NCI-H2107 treated with DMSO at 0.1 percent for 48 hours (cell line): ENCODE measurements around the gene PTPRN2.
"Not testable (repeated sequence)": the region's sequence is repeated elsewhere in the genome, so short reads cannot be mapped to it uniquely, and the experiment has no call there.

Source experiments
- DNase-seq: peaks from one replicate; lab custom pipeline; 2025; ENCODE audit not compliant: unreplicated experiment; lab: John Stamatoyannopoulos, UW

The PTPRN2 gene

GRCh38 chr7:157577061-157577460 is 1010.6 kb downstream of the PTPRN2 start:
- DNase-seq = no peak

DNA sequence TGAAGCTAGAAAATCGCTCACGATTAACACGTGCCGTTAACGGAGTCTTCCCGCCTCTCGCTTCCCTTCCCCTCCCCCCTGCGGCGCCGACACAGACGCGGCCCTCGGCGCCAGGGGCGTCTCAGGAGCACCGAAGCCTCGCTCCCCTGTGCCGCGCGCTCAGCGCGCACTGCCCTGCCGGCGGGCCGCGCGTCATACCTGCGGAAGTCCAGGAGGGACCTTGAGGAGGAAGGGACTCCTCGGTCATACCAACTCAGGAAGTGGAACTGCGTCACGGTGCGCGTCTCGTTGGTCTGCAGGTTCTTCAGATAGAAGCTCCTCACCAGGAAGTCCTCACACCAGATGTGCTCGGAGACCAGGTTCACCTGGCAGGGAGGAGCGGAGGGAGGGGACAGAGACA is 1011.2 kb downstream of the PTPRN2 start:
- DNase-seq = no peak

- no peak for DNase-seq
Observed at GRCh38 chr7:157575777-157576176, 1011.8 kb downstream of the PTPRN2 start.

DNA sequence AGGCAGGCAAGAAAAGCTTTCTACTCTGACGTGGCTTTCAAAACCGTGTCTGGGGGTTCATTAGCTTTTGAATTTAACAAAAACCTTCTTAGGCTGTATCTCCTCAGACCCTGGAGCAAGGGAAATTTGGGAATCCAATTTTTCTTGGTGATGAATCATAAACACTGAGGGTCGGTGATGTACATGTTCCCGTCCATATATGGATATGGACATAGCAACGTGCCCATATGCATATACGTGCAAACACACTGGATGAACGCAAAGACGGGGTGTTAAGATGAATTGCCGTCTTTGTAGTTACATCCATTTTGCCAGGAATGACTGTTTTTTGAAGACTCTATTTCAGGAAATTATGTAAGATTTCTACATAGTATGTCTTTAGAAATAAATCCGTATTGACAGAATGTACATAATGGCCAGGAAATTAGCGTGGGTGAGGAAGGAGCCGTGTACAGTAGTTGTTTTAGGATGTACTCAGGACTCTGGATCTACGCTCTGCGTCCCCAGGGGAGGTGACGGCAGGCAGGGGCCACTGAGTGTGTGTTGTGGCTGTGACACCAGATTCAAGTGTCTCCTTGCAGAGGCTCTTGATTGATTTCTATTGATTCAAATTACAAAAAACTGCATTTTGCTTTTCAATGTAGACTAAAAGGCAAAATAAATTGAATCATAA is 1012.6 kb downstream of the PTPRN2 start:
- DNase-seq = no peak

DNA sequence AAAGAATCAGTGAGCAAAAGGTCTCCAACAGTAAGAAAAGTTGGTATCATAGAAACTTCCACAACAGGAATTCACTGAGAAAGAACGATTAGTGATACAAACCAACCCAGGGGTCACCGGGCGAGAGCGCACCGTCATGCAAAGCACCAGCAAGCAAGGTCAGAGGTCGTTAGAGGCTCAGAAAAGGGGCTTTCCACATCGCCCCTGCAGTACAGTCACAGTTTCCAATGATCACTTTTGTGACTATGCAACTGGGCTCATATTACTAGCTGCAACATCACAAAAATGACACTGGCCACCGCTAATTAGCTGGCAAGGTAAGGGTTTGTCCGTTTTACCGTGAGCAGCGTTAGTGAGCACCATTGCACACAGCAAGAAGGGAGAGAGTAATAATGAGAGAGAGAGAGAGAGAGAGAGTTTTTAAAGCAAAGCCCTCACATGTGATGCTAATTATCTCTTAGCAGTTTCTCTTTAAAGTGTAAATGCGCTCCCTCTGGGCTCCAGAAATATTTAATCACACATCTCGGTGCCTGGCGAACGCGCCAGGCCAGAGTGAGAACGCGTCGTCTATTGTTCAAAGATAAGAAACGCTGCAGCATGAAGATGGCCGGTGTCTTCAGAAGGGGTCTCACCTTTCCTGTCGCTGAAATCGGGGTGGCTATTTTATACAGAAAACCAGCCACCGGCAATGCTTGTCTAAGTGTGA is 1013.4 kb downstream of the PTPRN2 start:
- no peak for DNase-seq

GRCh38 chr7:157573244-157573643 is 1014.4 kb downstream of the PTPRN2 start:
- no peak for DNase-seq

DNA sequence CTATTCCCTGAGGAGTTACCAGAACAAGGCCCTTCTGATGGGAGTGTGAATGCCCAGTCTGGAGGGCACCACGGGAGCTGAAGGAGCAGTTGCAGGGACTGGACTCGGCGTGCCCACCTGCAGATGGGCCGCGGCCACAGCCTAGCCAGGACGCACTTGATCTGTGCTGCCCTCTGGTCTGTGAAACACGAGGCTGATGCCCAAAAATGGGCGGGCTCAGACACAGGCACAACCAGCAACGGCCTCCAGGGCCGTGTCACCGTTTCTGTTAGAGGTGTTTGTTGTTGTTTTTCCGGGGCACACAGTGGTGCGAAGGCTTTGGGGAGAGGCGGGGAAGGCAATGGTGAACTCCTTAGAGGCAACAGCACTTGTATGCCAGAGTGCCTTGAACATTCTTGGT is 1015.0 kb downstream of the PTPRN2 start:
- no peak for DNase-seq

DNA sequence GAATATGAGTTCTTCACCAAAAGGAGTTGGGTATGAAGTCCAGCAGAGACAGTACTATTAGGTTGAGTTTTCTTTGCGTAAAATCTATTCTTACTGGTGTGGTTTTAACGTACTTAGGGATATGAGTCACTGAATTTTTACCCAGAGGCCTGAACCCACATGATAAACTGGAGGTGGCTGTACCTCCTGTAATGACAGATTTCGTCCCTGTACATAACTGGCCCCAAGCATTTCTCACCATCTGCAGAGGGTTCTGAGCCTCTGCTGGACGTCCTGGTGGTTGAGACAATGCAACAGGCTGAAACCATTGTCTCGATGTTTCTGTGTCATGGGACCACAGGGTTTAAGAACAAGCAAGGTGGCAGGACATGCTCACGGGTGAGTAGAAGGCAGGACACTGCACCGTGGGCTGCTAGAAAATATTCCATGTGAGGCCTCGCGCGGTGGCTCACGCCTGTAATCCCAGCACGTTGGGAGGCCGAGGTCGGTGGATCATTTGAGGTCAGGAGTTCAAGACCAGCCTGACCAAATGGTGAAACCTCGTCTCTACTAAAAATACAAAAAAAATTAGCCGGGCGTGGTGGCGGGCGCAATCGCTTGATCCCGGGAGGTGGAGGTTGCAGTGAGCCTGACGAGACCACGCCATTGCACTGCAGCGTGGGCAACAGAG is 1017.0 kb downstream of the PTPRN2 start:
- DNase-seq = no peak

- no peak for DNase-seq
Observed at GRCh38 chr7:157569967-157570366, 1017.7 kb downstream of the PTPRN2 start.

DNA sequence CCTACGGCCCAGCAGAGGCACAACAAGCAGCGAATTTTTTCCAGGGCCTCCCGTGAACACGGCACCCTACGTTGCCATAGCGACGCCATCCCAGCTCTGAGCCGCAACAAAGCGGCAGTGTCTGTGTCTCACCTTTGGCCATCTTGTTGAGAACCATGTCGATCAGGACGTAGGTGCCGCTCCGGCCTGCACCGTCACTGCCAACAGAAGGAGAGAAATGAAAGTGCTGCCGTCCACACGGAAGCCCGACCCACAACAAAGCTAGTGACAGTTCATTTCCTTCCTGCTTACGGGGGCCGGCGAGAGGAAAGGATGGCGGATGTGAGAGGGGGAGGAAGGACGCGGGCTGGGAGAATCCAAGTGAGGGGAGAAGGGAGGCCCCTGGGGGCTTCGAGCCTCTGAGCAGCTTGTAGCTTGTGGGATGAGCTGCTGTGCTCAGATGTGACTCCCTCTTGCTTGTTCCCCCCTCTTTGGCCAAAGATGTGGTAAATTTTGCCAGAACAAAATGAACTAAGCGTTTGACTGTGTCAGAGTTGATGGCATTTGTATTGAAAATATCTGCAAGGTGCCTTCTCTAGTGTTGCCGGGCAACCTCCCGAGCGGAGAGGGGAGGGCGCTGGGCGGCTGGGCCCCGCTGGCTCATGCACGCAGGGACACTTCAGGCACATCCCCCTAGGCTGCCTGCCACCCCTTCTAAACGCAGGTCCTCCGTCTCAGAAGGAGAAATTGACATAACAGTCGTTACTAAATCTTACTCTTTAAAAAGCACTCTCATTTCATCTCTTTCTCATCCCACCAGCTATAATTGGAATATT is 1018.6 kb downstream of the PTPRN2 start:
- peak; percentile 70 for DNase-seq

DNA sequence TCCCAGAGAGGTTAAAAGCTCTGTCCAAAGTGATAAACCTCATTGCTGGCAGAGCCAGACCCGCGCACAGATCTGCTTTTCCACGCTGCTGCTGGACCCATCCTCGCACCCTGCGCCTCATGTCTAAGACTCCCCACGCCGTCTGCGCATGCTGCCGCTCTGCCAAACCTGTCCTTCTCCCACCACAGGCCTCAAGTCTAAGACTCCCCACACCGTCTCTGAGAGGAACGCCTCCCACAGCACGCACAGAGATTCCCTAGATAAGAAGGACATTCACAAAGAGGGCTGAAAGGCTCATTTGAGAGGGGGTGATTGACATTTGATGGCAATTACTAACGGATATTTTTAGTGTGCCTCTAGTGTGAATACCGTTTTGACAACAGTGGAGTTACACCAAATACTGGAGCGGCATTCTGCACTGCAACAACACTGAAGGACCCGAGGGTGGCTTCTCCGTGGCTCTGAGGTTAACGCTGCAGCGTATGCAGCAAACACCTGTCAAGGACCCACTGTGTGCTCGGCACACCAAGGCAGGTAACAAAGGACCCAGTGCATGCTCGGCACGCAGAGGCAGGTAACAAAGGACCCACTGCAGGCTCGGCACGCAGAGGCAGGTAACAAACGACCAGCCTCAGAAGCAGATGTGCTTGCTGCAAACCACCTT is 1019.4 kb downstream of the PTPRN2 start:
- peak; percentile 46 for DNase-seq

- no peak for DNase-seq
Observed at GRCh38 chr7:157567666-157568065, 1020.0 kb downstream of the PTPRN2 start.

DNA sequence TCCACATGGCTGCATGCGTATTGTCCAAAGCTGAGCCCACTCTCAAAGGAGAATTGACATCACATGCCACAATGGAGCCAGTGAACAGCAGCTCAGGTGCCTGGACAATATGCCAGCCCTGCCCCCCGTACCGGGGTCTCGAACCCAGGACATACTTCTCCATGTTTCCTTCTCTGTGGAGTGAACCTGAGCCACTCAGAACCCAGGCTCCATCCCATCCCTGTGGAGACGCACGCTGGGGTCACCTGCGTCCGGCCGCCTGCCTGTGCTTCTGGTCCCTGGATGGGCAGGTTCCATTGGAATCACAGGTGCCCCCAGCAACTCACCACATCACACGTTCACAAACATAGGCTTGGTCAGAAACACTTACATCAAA is 1021.0 kb downstream of the PTPRN2 start:
- no peak for DNase-seq

- DNase-seq = no peak
Observed at GRCh38 chr7:157565981-157566630, 1021.5 kb downstream of the PTPRN2 start.

DNA sequence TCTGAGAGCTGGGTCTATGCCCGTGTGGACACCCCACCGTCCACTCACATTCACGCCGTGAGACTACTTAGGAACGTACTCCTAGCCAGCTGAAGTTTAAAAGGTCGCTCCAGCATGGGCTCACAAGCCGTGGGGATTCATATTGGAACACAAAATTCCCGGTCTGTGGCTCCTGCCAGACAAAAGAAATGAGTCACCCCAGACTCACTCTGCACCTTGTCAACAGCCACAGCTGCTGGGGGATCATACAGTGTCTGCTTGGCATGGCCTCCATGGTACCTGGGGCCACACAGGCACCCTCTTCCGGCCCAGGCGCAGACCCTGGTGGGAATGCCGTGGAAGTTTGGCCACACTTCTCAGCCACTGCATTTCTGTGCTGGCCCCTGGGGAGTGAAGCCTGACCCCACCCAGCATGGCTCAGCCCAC is 1022.4 kb downstream of the PTPRN2 start:
- DNase-seq = no peak

DNA sequence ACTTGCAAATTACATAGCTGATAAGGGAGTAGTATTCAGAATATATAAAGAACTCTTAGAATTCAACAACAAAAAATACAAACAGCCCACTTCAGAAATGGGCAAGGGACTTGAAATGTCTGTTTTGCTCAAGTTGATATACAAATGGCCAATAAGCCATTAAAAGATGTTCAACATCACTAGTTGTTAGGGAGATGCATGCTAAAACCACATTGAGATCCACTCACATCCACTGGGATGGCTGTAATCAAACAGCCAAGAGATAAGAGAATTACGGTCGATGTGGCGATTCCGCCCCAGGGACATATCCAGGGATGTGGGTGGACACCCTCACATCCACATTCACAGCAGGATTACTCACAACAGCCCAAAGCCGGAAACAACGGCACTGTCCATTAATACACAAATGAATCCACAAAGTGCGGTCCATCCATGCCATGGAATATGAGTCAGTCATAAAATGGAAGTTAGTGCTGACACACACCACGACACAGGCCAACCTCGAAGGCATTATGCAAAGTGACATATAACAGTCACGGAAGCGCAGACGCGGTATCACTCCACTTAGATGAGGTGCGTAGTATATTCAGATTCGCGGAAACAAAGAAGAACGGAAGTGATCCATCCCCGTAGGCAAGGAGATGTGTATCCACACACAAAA is 1023.0 kb downstream of the PTPRN2 start:
- no peak for DNase-seq

DNA sequence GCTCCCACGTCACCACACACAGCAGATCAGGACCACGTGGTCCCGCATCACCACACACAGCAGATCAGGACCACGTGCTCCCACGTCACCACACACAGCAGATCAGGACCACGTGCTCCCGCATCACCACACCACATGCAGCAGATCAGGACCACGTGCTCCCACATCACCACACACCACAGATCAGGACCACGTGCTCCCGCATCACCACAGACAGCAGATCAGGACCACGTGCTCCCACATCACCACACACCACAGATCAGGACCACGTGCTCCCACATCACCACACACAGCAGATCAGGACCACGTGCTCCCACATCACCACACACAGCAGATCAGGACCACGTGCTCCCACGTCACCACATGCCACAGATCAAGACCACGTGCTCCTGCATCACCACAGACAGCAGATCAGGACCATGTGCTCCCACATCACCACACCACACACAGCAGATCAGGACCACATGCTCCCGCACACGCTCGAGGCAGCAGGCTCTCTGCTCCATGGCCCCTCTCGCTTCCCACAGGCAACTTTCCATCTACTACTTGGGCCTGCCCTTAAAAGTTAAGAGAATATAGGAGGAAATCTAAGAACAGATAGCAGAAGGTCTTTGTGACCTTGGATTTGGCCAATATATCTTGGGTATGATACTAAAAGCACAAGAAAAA is 1024.0 kb downstream of the PTPRN2 start:
- DNase-seq = not testable (repeated sequence)

DNA sequence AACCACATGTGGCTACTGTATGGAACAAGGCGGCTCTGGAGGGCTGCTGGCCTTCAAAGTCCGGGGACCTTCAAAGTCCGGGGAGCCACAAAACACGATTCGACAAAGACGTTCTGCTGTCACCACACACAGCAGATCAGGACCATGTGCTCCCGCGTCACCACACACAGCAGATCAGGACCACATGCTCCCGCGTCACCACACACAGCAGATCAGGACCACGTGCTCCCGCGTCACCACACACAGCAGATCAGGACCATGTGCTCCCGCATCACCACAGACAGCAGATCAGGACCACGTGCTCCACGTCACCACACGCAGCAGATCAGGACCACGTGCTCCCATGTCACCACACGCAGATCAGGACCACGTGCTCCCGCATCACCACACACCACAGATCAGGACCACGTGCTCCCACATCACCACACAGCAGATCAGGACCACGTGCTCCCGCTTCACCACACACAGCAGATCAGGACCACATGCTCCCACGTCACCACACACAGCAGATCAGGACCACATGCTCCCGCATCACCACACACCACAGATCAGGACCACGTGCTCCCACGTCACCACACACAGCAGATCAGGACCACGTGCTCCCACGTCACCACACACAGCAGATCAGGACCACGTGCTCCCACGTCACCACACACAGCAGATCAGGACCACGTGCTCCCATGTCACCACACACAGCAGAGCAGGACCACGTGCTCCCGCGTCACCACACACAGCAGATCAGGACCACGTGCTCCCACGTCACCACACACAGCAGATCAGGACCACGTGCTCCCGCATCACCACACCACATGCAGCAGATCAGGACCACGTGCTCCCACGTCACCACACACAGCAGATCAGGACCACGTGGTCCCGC is 1024.9 kb downstream of the PTPRN2 start:
- DNase-seq = not testable (repeated sequence)
